Mucosa of stomach (tissue), 1 donor: ENCODE measurements around the gene KCTD16.
A peak's percentile ranks its signal among the peaks of the same experiment; 100 is the strongest.

Source experiments
- H3K27me3 ChIP-seq: one replicate; pipeline ENCODE4 v1.7.0; 2013; ENCODE audit warnings: mild to moderate bottlenecking, low read length; ENCODE audit not compliant: control insufficient read depth, insufficient read depth
- H3K36me3 ChIP-seq: one replicate; pipeline ENCODE4 v1.7.0; 2013; ENCODE audit warnings: low read length; ENCODE audit not compliant: control insufficient read depth, insufficient read depth
- H3K4me1 ChIP-seq: one replicate; pipeline ENCODE4 v1.7.0; 2013; ENCODE audit warnings: mild to moderate bottlenecking, low read length; ENCODE audit not compliant: control insufficient read depth, insufficient read depth
- H3K4me3 ChIP-seq: one replicate; pipeline ENCODE4 v1.7.0; 2013; ENCODE audit warnings: low read length
- H3K9ac ChIP-seq: one replicate; pipeline ENCODE4 v1.7.0; 2013; ENCODE audit warnings: mild to moderate bottlenecking, low read length, moderate library complexity
- H3K9me3 ChIP-seq: one replicate; pipeline ENCODE4 v1.7.0; 2013; ENCODE audit warnings: mild to moderate bottlenecking, low read length, moderate library complexity; ENCODE audit not compliant: control insufficient read depth
- donor health status: Pancreatic carcinoma.

Gene KCTD16

GRCh38 chr5:144173766-144174165 lies 3.1 kb downstream of the KCTD16 start:
- Histone ChIP-seq H3K36me3 (no peaks in the 10 kb centered on the region), H3K27me3 (no peaks in the 10 kb centered on the region), H3K4me3 (no peak overlapping the region)

GRCh38 chr5:144177548-144177947 lies 6.9 kb downstream of the KCTD16 start:
- Histone ChIP-seq H3K27me3 (peaks cover 2% of the 10 kb centered on the region), H3K9ac (no peak overlapping the region), H3K4me3 (no peak overlapping the region), H3K9me3 (no peaks in the 10 kb centered on the region), H3K36me3 (no peaks in the 10 kb centered on the region), H3K4me1 (no peaks in the 10 kb centered on the region)

More at GRCh38 chr5:144173766-144174165, 3.1 kb downstream of the KCTD16 start:
- H3K9me3 ChIP-seq, result no peaks in the 10 kb centered on the region
- H3K9ac ChIP-seq, result no peak overlapping the region
- peaks cover 8% of the 10 kb centered on the region for H3K4me1 ChIP-seq

GRCh38 chr5:144179226-144179625 lies 8.6 kb downstream of the KCTD16 start:
- Histone ChIP-seq H3K9me3 (no peaks in the 10 kb centered on the region), H3K4me3 (no peak overlapping the region), H3K36me3 (no peaks in the 10 kb centered on the region), H3K9ac (no peak overlapping the region), H3K4me1 (no peaks in the 10 kb centered on the region), H3K27me3 (peaks cover 2% of the 10 kb centered on the region)

- Histone ChIP-seq H3K9me3 (no peaks in the 10 kb centered on the region), H3K4me1 (peaks cover 10% of the 10 kb centered on the region), H3K27me3 (peaks cover 2% of the 10 kb centered on the region), H3K4me3 (no peak overlapping the region), H3K36me3 (no peaks in the 10 kb centered on the region), H3K9ac (no peak overlapping the region)
Measured at GRCh38 chr5:144183254-144183889, 12.7 kb downstream of the KCTD16 start.

DNA sequence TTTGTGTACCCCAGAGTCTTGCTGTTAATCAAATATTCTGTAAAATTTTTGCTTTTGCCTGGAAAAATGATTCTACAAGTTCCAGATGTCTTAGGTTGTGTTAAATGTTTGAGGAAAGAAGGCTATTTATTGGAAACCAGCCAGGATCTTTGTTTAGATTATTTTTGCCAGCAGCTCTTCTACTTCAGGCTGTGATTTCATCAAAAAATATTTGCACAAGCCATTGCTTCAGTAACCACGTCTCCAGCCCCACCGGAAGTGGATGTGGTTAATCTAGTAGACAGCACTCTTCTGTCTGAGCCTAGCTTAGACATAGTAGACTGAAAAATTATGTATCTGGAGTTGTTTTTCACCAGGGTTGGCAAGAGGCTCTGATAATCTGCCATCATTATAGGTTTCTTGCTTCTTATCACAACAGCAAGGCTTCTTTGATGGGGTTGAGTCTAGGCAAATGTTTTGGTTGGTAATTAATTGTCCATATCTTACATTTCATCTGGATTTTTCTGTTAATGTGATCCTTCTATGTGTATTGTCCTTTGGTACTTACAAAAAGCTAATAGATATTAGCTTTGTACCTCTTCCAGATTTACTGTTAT lies 17.1 kb downstream of the KCTD16 start:
- no peaks in the 10 kb centered on the region for H3K27me3 ChIP-seq
- no peaks in the 10 kb centered on the region for H3K9me3 ChIP-seq
- peaks cover 10% of the 10 kb centered on the region for H3K4me1 ChIP-seq
- no peak overlapping the region for H3K9ac ChIP-seq
- no peak overlapping the region for H3K4me3 ChIP-seq
- no peaks in the 10 kb centered on the region for H3K36me3 ChIP-seq

DNA sequence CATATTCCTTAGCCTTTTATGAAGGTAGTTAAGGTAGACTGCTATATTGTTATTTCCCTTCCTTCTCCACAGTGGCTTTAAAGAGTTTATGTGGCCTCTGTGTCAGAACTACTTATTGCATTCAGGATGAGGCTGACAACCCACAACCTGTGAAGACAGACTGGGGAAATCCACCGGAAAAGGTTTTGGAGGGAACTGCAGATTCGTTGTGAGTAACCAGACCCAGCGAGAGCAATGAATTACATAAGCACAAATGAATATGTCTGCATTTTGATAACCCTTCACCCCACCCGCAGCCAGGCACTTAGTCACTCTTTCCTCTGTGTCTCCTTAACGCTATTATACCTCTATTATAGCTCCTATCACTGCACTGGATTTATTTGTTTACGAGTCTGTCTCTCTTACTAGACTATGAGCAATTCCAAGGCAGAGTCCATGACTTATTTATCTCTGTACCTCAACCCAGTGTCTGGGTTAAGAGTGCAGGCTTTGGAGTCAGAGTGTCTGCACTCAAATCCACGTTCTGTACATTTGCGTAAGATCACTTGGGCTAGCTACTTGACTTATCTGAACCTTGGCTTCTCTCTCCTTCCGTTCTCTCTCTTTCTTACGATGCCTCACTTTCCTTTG lies 19.2 kb downstream of the KCTD16 start:
- H3K36me3 ChIP-seq, result no peaks in the 10 kb centered on the region
- H3K9me3 ChIP-seq, result no peaks in the 10 kb centered on the region
- H3K27me3 ChIP-seq, result no peaks in the 10 kb centered on the region
- H3K9ac ChIP-seq, result no peak overlapping the region
- H3K4me3 ChIP-seq, result no peak overlapping the region
- peaks cover 11% of the 10 kb centered on the region for H3K4me1 ChIP-seq

DNA sequence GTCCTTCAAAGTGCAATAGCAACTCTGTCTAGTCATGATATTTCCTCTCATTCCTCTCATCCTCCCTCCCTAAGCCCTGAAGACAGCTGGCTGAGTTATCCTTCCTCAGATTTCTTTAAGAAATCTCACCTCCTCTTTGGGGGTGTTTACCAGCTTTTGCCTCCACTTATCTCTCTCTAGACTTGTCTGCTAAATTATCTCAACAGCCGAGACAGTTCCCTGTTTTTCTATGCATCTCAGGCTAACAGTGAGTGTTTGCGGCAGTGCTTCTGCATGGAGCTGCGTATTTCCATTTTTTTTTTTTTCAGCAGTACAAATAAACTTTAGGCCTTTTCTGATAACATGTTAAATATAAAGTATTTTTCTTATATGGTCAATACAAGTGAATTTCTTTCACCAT lies 20.9 kb downstream of the KCTD16 start:
- Histone ChIP-seq H3K9ac (peak overlapping the region; percentile 30), H3K36me3 (no peaks in the 10 kb centered on the region), H3K4me1 (peaks cover 18% of the 10 kb centered on the region), H3K4me3 (no peak overlapping the region), H3K27me3 (no peaks in the 10 kb centered on the region), H3K9me3 (no peaks in the 10 kb centered on the region)

- no peaks in the 10 kb centered on the region for H3K36me3 ChIP-seq
- H3K4me1 ChIP-seq, result peaks cover 18% of the 10 kb centered on the region
- H3K9me3 ChIP-seq, result no peaks in the 10 kb centered on the region
- H3K9ac ChIP-seq, result peak overlapping the region; percentile 30
- no peaks in the 10 kb centered on the region for H3K27me3 ChIP-seq
- H3K4me3 ChIP-seq, result no peak overlapping the region
Measured at GRCh38 chr5:144191998-144192397, 21.3 kb downstream of the KCTD16 start.

DNA sequence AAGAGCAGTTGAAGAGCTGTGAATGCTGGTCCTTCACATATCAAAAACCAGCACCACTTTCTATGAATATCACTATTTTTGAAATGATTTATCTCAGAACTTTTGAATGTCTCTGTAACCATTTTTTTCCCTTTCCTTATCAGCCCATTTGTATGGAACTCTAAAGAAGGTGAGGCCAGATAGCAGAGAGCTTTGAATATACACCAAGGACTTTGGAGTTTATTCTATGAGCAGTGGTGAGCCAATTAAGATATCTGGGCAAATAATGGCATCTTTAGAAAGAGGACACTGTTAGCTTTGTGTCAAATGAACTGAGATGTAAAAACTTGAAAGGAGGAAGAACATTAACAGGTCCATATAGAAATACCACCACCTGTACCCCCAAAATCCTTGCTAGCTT lies 22.0 kb downstream of the KCTD16 start:
- Histone ChIP-seq H3K9ac (no peak overlapping the region), H3K27me3 (no peaks in the 10 kb centered on the region), H3K4me1 (peaks cover 13% of the 10 kb centered on the region), H3K4me3 (no peak overlapping the region), H3K9me3 (no peaks in the 10 kb centered on the region), H3K36me3 (no peaks in the 10 kb centered on the region)

DNA sequence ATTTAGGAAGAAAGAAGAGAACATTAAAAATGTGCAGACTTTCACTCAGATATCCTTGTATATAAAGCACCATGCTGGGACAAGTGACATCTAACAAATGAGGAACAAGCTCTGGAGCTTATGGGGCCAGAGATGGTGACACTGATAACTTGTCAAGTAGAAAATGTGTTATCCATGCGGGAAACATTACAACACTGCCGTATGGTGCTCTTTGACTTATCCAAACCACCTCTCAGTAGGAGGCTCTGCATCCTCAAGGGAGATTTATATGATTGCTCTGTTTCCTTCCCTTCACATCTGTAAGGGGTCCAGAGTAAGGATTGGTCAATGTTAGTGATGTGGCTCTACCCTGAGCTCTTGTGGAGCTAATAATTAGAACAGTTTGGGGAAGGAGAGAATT lies 23.5 kb downstream of the KCTD16 start:
- Histone ChIP-seq H3K36me3 (no peaks in the 10 kb centered on the region), H3K4me3 (no peak overlapping the region), H3K4me1 (peaks cover 13% of the 10 kb centered on the region), H3K27me3 (no peaks in the 10 kb centered on the region), H3K9me3 (no peaks in the 10 kb centered on the region), H3K9ac (no peak overlapping the region)

DNA sequence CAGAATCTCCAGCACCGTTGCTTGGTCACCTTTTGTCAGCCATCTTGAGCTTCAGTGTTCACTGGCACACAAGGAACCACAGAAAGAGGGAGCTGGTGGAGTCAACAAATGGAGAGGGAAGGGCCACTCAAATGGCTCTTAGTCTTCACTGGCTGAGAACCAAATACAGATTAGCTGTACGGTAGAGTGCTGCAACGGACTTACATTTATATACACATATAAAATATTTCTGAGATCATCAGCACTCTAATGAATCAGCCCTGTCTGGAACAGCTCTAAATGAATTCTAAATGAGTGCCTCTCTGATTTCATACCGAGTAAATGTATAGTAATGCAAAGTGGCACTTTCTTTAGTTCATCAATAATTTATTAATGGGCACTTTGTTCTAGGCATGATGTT lies 24.8 kb downstream of the KCTD16 start:
- no peaks in the 10 kb centered on the region for H3K9me3 ChIP-seq
- peaks cover 13% of the 10 kb centered on the region for H3K4me1 ChIP-seq
- no peaks in the 10 kb centered on the region for H3K36me3 ChIP-seq
- no peak overlapping the region for H3K9ac ChIP-seq
- no peak overlapping the region for H3K4me3 ChIP-seq
- H3K27me3 ChIP-seq, result no peaks in the 10 kb centered on the region

- no peak overlapping the region for H3K4me3 ChIP-seq
- no peaks in the 10 kb centered on the region for H3K9me3 ChIP-seq
- no peaks in the 10 kb centered on the region for H3K36me3 ChIP-seq
- H3K27me3 ChIP-seq, result no peaks in the 10 kb centered on the region
- no peak overlapping the region for H3K9ac ChIP-seq
- peaks cover 13% of the 10 kb centered on the region for H3K4me1 ChIP-seq
Measured at GRCh38 chr5:144196612-144197011, 25.9 kb downstream of the KCTD16 start.
